Coronary artery (tissue), 2 donors: ENCODE measurements around the gene RCOR2.

Experiments used
- DNase-seq: peaks from one replicate; pipeline ENCODE4 v3.0.0-alpha.2; 2017; ENCODE audit warnings: low spot score
- H3K27ac ChIP-seq, 2 donors: fragments of 200-600 bp; sonication (generic); one replicate each; pipeline ENCODE4 v1.5.1; 2016 to 2019
- H3K4me3 ChIP-seq: fragments of 200-600 bp; sonication (generic); 2 replicates; pipeline ENCODE4 v1.5.1; 2016; ENCODE audit warnings: mild to moderate bottlenecking, moderate library complexity
- TF ChIP-seq, protein P1 (sequence below): fragments of 200-600 bp; sonication (generic); IDR thresholded peaks from one replicate; pipeline ENCODE4 v1.5.1; 2019; ENCODE audit warnings: antibody characterized with exemption

The RCOR2 gene

GRCh38 chr11:63896071-63896470 lies 20.9 kb downstream of the RCOR2 start:
- TF ChIP-seq, protein P1, sequence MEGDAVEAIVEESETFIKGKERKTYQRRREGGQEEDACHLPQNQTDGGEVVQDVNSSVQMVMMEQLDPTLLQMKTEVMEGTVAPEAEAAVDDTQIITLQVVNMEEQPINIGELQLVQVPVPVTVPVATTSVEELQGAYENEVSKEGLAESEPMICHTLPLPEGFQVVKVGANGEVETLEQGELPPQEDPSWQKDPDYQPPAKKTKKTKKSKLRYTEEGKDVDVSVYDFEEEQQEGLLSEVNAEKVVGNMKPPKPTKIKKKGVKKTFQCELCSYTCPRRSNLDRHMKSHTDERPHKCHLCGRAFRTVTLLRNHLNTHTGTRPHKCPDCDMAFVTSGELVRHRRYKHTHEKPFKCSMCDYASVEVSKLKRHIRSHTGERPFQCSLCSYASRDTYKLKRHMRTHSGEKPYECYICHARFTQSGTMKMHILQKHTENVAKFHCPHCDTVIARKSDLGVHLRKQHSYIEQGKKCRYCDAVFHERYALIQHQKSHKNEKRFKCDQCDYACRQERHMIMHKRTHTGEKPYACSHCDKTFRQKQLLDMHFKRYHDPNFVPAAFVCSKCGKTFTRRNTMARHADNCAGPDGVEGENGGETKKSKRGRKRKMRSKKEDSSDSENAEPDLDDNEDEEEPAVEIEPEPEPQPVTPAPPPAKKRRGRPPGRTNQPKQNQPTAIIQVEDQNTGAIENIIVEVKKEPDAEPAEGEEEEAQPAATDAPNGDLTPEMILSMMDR, result no peak
- H3K27ac ChIP-seq, result no peak overlapping the region
- H3K4me3 ChIP-seq, result no peak overlapping the region

GRCh38 chr11:63893355-63893754 lies 23.6 kb downstream of the RCOR2 start:
- H3K27ac ChIP-seq, result no peak overlapping the region
- no peak for DNase-seq
- TF ChIP-seq, protein P1, result no peak
- no peak overlapping the region for H3K4me3 ChIP-seq

More at GRCh38 chr11:63896071-63896470, 20.9 kb downstream of the RCOR2 start:
- no peak for DNase-seq

DNA sequence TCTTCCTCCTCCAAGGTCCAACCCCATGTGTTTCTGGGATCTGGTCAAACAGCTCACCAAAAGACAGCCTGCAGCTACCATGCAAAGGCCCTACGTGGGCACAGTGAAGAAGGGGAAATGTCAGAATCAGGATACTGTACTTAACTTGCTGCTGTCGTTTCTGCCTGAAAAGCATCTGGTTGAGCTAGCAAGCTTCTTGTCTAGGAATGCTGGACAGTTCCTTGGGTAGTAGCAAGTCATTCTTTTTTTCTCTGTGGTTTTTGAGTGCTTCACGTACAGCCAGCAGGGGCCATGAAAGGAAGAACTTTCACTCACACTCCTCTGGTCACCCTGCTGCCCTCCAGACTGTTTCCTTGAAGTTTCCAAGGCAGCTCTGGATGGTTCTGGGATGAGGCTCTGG lies 24.7 kb downstream of the RCOR2 start:
- TF ChIP-seq, protein P1, result no peak
- Histone ChIP-seq H3K4me3 (no peak overlapping the region), H3K27ac (no peak overlapping the region)
- DNase-seq, result no peak

- Histone ChIP-seq H3K27ac (no peak overlapping the region), H3K4me3 (no peak overlapping the region)
- TF ChIP-seq, protein P1, result no peak
- DNase-seq, result no peak
Measured at GRCh38 chr11:63890368-63890767, 26.6 kb downstream of the RCOR2 start.

DNA sequence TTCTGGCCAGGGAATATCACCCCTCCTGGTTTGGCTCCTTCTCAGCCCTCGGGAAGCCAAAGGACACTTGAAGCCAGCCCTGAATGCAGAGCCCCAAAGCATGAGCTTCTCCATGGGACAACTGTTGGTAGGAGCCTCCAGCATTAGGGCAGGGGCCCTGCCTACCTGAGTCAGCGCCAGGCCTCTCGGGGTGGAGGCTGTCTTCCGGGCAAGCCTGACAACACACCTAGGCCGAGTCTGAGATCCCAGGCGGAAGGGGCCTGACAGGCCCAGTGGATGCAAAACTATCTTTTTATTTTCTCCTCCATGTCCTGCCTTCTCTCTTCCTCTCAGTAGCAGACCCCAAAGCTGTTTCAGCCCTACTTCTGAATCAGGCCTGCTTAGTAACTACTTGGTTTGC lies 27.6 kb downstream of the RCOR2 start:
- TF ChIP-seq, protein P1, result no peak
- no peak overlapping the region for H3K4me3 ChIP-seq
- H3K27ac ChIP-seq, result peak overlapping the region; percentile 54 to 67
- DNase-seq, result no peak

GRCh38 chr11:63888170-63889086 lies 28.5 kb downstream of the RCOR2 start:
- DNase-seq, result no peak
- TF ChIP-seq, protein P1, result no peak
- Histone ChIP-seq H3K4me3 (peak overlapping the region; percentile 60), H3K27ac (peak overlapping the region; percentile 54 to 67)

DNA sequence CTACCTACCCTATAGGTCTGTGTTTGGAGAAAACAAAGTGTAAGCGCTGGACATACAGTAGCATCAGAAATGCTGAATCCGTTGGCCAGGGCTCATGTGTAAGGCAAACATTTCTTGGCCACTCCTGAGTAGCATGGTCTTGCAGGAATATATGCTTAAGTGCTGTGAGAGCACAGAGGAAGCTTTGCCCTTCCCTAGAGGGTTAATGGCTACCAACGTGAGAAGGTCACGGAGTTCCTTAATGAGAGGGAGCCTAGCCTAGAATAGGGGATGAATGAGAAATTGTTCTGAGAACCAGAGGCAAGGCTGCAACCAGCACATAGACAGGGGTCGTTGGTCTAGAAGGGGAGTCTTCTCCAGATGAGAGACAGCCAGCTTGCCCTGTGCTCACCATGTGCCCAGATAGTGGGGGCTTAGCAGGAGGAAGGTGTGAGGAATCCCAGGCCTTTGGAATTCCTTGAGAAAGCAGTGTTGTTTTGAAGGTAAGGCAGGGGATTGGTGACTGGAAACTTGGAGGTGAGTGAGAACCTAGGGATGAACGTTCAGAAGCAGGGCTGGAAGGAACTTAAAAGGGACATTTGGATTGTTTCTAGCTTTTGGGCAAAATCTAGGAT lies 29.5 kb downstream of the RCOR2 start:
- Histone ChIP-seq H3K27ac (peak overlapping the region; percentile 54 to 67), H3K4me3 (peak overlapping the region; percentile 60)
- no peak for DNase-seq
- TF ChIP-seq, protein P1, result no peak
